ENCODE measurements around the gene CCDC74B.
A peak's percentile ranks its signal among the peaks of the same experiment; 100 is the strongest.
"Not testable (repeated sequence)": the region's sequence is repeated elsewhere in the genome, so short reads cannot be mapped to it uniquely, and the experiment has no call there.

Gene CCDC74B

DNA sequence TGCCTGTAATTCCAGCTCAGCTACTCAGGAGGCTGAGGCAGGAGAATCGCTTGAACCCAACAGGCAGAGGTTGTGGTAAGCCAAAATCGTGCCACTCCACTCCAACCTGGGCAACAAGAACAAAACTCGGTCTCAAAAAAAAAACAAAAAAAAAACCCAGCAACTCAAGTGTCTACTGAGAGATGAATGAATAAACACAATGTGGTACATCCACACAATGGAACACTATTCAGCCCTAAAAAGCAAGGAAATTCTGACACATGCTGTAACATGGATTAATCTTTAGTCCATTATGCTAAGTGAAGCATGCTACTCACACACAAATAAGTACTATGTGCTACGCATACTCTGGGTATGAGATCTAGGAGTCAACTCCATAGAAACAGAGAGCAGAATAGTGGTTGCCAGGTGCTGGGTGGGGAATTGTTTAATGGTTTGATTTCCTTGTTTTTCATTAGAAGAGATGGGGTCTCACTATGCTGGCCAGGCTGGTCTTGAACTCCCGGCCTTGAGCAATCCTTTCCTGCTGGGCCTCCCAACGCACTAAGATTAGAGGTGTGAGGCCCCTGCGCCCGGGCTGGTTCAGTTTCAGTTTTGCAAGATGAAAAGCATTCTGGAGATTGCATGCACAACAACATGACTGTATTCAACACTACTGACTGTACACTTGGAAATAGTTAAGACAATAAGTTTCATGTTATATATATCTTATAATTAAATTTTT lies 20.5 kb upstream of the CCDC74B start:
- DNase-seq, result no peak

DNA sequence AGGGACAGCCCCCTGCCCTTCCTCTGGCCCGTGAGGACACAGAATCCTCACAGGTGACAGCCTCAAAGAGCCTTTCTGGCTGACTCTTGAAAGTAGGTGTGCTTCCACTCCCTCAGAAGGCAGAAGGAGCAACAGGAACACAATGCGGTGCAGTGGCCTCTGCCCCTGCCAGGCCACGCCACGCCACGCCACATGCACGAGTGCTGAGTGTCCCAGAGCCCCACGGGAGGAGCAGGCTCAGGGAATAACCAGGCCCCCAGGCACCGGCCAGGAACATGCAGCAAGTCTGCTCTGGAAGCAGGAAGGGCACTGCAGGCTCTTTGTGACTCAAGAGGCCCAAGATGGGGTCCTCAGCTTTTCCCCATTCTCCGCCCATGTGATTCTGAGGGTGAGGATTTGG lies 18.1 kb upstream of the CCDC74B start:
- no peak for DNase-seq

DNA sequence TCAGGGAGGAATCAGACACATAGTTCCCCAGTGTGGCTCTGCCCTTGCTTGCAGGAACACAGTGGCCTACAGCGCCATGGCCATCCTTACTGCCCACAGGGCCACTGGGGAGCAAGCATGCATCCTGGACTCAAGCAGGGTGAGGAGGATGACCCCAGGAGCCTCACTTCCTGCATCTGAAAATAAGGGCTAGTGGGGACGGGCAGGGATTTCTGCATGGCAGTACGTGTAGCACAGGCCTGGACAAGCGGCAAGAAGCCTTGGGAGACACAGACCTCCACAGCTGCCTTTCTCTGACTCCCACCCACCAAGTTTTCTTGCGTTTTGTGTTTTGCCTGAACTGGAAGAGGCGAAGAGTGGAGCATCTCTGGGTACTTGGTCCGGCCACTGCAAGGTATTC lies 17.6 kb upstream of the CCDC74B start:
- DNase-seq, result not testable (repeated sequence)

DNA sequence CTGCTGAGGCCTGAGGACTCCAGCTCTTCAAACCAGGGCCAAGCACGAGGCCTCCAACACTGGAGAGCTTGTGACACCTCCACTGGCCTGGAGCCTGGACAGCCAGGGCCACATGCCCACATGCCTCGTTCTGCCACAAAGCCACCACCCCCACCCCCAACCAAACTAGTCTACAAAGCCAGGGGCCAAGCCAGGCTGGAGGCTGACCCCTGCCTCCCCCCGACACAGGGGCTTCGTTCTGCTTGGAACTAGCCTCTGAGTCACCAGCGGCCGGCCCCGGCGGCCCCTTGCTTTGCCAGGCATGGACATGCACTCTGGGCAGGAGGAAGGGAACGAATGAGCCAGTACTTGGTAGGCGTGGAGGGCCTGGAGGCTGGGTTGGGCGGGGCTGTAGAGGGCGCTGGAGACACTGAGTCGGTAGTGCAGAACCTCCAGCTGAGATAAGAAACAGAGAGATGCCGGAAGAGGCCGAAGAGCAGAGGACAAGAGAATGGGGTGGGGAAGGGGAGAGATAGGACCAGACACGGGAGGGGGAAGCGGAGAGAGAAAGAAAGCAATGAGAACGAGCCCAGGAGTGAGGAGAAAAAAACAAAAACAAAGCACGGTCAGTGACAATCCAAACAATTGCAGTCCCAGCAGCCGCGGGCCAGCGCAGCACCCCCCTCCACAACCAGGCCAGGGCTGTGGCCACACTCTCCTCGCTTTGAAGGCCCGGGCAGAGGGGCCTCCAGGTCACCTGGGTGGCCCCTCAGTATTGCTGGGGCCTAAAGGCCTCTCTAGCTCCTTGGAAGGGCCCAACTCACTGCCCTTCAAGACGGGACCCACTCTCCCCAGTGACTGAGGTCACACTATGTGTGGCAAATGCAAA lies 16.2 kb upstream of the CCDC74B start:
- not testable (repeated sequence) for DNase-seq

DNA sequence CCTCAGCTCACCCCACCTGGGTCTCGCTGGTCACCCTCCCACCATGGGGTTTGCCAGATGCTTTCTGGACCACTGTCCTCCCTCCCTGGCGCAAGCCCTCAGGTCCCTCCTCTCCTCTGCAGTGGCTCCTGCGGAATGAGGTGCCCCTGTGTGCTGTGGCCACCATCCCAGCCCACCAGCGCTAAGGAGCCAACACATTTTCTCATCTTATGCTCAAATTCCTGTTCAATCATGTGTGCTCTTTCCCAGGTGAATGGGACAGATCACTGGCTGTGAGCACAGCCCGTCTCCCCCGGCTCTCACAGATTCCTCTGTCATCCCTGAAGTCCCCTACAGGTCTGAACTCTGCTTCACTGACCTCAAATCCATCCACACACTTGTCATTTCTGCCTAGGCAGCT lies 15.2 kb upstream of the CCDC74B start:
- no peak for DNase-seq

DNA sequence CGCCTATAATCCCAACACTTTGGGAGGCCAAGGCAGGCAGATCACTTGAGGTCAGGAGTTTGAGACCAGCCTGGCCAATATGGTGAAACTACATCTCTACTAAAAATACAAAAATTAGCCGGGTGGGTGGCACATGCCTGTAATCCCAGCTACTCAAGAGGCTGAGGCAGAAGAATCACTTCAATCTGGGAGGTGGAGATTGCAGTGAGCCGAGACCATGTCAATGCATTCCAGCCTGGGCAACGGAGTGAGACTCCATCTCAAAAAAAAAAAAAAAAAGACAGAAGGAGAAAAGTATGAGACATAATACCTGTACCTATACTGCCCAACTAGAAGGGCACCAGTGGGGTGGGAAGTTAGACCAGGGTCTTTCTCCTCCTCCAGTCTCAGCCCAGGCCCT lies 14.5 kb upstream of the CCDC74B start:
- DNase-seq, result not testable (repeated sequence)

DNA sequence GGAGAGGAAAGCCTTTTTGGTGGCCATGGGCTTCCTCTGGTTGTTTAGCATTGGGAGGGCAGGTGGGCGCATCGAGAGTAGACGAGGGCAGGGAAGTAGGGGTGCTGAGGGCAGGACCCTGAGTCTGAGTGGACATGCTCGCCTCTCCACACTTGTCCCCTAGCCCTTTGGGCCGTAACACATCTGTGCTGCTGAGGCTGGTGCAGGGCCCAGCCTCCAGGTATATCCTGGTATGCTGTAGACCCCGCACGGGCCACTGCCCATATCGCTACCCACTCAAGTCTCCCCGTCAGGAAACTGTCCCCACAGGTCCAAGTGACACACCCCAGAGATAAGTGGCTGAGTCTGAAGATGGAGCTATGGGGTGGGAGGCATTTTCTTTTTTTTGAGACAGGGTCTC lies 13.7 kb upstream of the CCDC74B start:
- DNase-seq, result no peak

DNA sequence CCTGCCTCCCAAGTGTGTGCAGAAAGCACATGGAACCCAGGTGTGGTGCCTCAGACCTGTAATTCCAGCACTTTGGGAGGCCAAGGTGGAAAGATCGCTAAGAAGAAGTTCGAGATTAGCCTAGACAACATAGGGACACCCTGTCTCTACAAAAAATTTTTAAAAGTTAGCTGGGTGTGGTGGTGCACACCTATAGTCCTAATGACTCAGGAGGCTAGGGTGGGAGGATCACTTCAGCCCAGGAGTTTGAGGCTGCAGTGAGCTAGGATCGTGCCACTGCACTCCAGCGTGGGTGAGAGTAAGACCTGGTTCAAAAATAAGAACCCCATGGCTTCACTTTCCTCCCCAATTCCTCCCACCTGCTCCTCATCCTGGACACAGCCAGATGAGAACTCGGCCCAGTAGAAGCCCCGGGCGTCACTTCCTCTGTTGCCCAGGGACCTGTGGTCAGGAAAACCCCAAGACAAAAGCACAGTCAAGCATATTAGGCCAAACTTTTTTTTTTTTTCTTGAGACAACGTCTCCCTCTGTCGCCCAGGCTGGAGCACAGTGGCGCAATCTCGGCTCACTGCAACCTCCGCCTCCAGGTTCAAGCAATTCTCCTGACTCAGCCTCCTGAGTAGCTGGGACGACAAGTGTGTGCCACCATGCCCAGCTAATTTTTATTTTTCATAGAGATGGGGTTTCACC lies 13.1 kb upstream of the CCDC74B start:
- not testable (repeated sequence) for DNase-seq

DNA sequence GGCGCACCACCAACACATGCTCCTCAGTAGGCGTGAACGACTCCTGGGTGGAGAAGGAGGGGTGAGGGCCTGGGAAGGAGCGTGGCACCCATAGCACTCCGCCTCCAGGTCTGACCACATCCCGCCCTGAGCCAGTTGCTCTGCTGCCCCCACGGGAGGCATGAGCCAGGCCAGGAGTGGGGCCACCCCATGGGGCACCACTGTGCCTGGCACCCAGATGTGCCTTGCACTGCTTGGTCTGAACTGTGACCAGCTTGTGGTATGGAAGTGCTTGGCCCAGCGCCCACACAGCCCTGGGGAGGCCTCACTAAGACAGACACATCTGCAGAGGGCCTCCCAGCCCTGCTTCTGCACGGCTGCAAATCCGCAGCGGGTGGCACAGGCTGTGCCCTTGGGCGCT lies 12.4 kb upstream of the CCDC74B start:
- not testable (repeated sequence) for DNase-seq

DNA sequence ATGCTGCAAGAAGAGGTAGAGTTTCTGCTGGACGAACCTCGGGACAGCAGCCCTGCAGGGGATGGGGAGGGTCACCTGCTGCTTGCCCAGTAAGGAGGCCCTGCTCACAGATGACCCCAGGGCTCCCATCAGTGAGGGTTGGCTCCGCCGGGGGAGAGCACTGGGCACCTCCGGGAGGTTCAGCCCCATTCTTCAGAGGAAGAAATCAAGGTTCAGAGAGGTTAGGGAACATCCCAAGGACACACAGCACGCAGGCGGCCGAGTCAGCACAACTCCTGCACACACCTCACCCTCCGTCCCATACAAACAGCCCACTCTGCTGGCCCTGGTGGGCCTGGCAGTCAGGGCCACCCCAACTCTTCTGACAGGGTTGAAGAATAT lies 11.7 kb upstream of the CCDC74B start:
- no peak for DNase-seq

DNA sequence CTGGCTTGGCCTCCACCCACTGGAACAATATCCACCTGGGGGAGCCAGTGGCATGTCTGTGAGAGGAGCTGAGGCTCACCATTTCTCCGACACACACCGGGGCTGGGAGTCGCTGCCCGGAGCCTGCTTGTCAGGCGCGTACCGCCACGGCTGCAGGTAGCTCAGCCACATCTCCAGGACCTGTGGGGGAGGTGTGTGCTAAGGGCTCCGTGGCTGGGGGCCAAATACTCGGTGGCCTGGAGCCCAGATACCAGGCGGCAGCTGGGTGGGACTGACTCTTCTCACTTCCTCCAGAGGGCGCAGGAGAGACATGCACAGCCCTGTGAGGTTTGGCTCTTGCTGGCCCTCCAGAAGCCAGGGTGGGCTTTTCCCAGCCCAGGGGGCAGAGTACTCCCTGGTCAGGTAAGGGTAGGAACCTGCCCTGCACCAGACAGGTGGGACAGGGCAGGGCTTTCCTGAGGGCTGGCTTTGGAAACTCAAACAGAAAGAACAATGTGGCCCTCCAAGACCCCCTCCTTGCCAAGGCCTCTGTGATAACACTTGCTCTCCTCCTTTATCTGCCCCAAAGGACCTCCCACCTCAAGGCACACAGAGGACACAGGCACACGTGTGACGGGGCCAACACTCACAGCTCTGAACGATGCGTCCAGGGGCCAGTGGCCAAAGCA lies 11.2 kb upstream of the CCDC74B start:
- DNase-seq, result peak; percentile 23

DNA sequence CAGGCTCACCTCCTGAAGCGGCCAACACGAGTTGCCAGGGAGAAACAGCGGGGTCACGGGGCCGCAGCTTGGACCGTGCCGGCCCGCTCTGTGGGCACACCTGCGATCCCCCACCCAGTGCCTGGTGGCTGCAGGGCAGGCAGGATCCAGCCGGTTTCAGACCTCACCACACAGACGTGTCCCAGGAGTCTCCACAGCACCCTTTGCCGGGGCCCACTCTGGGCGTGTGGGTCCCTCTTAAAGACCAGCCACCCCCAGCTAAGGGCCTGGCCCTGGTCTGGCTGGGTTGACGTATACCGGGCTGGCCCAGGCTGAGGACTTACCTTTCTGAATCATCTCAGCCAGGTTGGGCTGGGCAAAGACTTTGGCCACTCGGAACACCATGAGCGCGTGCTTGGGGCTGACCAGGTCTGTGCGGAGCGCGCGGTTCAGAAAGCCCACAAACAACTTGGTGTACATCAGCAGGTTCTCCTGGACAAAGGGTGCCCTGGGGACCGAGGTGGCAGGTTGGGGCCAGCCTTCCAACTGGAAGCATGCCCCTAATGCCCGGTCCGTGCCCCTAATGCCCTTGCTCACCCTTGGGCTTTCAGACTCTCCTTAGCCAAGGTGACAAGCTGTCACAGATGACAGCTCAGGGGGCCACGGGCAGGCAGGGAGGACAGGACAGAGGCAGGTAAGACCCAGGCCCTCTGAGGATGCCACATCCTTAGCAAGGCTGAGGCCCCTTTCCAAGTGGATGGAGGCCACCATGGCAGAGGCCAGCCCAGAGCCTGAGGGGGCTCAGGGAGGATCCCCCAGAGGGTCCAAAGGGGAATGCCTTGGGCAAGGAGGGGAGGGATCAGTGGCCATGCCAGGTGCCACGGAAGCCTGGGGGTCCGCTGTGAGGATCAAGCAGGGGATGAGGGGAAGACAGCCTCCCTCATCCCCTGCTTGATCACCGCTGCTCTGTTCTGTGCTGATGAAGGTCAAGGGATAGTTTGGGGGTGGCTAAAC lies 10.2 kb upstream of the CCDC74B start:
- no peak for DNase-seq

DNA sequence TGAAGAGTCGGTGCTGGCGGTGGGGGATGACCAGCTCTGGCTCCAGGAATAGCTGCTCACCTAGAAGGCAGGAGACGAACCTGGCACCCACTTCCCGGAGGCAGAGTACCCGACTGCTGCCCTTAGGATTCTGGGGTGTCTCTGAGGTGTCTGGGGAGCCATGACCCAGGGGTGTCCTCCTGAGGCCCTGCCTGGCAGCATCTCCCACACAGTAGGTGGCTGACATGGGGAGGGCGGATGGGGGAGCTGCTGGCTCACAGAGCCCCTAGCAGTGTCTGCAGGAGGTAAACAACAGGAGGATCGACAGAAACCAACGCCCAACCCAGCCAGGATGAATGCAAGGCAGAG lies 9.5 kb upstream of the CCDC74B start:
- DNase-seq, result not testable (repeated sequence)

DNA sequence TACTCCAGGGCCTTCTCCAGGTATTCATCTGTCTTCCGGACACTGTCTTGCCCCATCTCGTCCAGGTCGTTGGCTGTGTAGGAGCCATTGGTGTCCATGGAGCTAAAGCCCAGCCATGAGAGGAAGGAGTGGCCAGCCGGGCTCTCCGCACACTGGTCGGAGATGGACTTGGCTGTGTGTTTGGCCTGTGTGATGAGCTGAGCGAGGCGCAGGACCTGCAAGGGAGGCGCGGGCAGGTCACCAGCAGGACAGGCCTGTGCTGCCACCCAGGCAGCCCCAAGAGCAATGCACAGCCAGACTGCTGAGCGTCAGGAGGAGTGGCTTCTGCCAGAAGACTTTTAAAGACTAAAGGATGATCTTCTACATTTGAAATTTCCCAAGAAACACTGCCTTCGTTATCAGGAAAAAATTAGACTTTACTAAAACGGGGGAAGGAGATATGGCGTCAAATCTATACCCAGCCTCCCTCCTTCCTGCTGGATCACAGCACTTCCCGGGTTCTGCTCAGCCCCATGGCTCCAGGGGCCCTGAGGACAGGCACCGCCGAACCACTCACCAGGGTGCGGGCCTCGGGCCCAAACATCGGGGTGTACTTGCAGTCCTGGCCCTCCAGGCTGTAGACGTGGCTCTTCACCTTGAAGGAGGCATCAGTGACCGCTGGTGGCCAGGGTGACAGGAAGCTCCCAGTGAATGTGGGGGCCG lies 9.0 kb upstream of the CCDC74B start:
- not testable (repeated sequence) for DNase-seq

DNA sequence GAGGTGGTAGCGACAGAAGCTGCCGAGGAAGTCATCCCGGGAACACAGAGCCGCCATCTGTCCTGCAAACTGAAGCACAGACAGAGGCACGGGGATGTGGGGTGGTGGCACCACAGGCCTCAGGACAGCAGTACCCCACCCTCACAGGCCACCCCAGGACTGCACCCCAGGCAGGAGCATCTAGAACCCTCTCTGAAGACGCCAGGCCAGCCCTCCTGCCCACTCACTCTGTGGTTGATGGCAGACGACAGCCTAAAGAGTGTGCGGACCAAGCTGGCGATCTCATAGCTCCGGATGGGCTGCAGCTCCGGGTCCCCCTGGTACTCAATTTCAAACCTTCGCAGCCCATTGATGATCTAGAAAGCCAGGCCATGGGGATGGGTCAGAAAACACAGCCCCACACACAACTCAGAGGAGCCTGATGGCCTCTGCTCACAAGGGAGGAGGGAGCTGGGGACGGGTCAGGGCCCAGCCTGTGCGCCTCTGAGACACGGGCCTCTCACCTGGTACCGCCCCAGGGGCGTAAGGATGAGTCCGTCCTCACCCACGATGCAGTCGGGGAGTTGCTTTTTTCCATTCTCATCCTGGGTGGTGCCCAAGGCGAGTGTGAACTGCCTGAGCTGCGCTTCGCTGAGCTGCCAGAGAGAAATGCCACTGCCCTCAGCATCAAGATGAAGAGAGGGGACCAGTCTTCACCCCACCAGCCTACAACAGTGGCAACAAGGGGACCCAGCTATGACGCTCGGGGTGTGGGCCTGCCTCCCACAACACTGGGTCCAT lies 8.1 kb upstream of the CCDC74B start:
- DNase-seq, result no peak

DNA sequence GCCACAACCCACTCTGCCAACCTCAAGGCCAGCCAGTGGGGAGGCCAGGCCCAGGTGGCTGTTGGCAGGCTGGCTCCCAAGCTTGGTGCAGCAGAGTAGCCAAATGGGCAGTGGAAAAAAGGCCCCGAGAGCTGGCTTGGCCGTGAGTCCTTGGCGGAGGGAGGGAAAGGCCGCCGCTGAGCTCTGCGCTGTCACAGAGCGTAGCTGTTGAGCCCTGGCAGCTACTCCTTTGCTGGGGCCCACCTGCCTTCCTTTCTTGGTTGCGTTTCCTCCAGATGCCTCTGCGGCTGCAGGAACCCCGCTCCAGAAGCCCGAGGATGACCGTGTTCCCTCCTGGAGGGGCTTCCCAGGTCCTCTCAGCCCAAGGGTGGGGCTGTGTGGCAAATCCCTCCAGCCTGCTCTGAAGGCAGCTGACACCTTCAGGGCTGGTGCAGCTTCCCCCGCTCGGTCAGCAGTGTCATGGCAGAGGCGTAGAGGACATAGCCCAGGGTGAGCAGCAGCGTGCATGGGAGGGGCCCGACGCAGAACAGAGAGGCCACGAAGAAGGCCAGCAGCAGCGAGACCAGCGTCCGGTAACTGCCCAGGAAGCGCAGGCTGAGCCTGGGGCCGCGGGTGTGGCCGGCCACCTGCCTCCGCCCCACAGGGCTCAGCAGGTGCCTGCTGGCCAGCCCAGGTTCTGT lies 7.4 kb upstream of the CCDC74B start:
- DNase-seq, result not testable (repeated sequence)

DNA sequence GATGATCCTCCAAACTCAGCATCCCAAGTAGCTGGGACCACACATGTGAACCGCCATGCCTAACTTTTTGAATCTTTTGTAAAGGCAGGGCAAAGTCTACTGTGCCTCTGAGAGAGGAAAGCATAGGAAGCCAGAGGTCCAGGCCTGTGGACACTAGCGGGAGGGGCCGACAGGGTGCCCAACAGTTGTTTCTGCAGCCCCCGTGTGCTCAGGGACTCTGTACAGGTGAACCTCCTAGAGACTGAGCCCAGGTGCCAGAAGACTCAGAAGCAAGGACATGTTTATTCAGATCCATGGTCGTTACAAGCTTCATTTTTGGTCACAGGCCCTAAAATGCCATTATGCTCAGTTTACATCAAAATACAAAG lies 6.2 kb upstream of the CCDC74B start:
- not testable (repeated sequence) for DNase-seq

DNA sequence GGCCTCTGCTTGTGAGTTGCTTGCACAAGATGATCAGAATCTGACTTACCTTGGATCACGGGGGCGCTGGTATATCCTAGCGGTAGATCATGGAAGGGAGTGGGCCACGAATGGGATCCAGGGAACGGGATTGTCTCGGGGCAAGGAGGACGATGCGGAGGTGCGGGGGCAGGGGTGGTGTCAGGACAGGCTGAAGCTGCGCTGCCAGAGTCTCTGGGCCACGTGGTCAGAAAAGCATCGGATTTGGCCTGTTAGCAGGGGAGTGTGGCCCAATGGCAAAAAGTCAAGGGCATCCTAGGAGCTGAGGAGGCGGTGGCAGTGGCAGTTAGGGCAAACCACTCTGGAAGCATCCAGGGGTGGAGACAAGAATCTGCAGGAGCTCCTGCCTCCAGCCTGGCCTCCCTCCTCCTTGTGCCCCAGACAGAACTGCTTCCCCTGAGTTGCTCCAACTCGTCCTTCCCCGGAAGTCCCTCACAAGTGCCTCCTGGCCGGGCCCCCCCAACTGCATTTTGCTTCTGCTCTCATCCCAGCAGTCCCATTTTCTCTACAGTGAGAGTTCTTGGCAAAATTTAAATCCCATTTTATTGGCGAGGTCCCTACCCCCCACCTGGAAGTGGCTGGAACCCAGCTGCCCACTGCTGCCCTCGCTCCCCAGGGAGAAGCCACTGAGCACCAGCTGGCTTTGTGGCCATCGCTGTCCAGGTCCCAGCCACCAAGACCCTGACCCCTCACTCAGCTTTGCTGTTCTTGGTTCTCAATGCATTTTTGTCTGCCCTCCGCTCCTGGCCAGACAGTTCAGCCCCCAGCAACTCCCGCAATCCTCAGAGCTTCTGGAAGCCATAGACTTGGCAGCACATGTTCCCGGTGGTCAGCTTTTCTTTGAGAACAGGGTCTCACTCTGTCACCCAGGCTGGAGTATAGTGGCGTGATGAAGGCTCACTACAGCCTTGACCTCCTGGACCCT lies 5.6 kb upstream of the CCDC74B start:
- no peak for DNase-seq

DNA sequence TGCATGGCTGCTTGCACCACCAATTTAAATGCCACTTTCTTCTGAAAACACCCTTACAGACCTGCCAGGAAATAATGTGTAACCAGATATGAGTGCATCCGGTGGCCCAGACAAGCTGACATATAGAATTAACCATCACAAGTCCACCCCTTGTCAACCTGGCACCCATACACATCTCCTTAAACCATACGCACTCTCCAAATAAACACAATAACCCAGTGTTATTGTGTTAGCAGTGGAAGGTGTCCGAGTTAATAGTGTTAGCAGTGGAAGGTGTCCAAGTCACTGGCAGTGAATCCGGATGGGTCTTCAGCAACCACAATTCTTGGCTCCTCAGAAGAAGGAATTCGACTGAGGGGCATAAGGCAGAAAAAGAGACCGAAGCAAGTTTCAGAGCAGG lies 3.6 kb upstream of the CCDC74B start:
- not testable (repeated sequence) for DNase-seq
